OCI-LY3 (cell line): Measurements from ENCODE around the gene NOL12.

Source experiments
- H2AFZ ChIP-seq: fragments of 200-600, 300-600 bp; shearing (Covaris generic); 2 replicates; pipeline ENCODE4 v1.6.0; 2014; ENCODE audit warnings: antibody characterized with exemption, low read depth, low read length
- H3K27ac ChIP-seq: fragments of 200-600, 300-600 bp; sonication (generic); 2 replicates; pipeline ENCODE4 v1.5.1; 2014; ENCODE audit warnings: mild to moderate bottlenecking, low read length, moderate library complexity, mixed read lengths
- H3K27me3 ChIP-seq: fragments of 200-600, 300-600 bp; sonication (generic); 2 replicates; pipeline ENCODE4 v1.6.1; 2014; ENCODE audit warnings: low read depth, low read length, mixed read lengths
- H3K36me3 ChIP-seq: fragments of 200-600, 300-600 bp; sonication (generic); replicated peaks from 2 replicates; pipeline ENCODE3; 2014; ENCODE audit warnings: low read depth, low read length, mixed read lengths
- H3K4me1 ChIP-seq: fragments of 300-600, 200-600 bp; sonication (generic); 2 replicates; pipeline ENCODE4 v1.6.1; 2014; ENCODE audit warnings: low read length, mixed read lengths
- H3K4me2 ChIP-seq: fragments of 200-600, 300-600 bp; sonication (generic); 2 replicates; pipeline ENCODE4 v1.6.1; 2014; ENCODE audit warnings: low read length, mixed read lengths
- H3K4me3 ChIP-seq: fragments of 300-600, 200-600 bp; sonication (generic); 2 replicates; pipeline ENCODE4 v1.5.1; 2014; ENCODE audit warnings: antibody characterized with exemption, mild to moderate bottlenecking, low read length, moderate library complexity
- H3K79me2 ChIP-seq: fragments of 300-600, 200-600 bp; shearing (Covaris generic); 2 replicates; pipeline ENCODE4 v1.6.1; 2014; ENCODE audit warnings: mild to moderate bottlenecking, low read length, mixed read lengths
- H3K9ac ChIP-seq: fragments of 300-600, 200-600 bp; shearing (Covaris generic); 2 replicates; pipeline ENCODE4 v1.6.0; 2014; ENCODE audit warnings: mild to moderate bottlenecking, low read length, moderate library complexity
- H3K9me3 ChIP-seq: fragments of 200-600, 300-600 bp; shearing (Covaris generic); 2 replicates; pipeline ENCODE4 v1.6.1; 2014; ENCODE audit warnings: low read length, mixed read lengths; ENCODE audit not compliant: insufficient read depth
- H4K20me1 ChIP-seq: fragments of 200-600, 300-600 bp; sonication (generic); 2 replicates; pipeline ENCODE4 v1.6.1; 2016; ENCODE audit warnings: low read length, mixed read lengths; ENCODE audit not compliant: insufficient read depth
- CTCF ChIP-seq: fragments of 200-600, 300-600 bp; sonication (generic); IDR thresholded peaks from 2 replicates; pipeline ENCODE4 v1.5.1; 2014; ENCODE audit warnings: antibody characterized with exemption, low read length, low read depth
- EZH2phosphoT487 ChIP-seq: fragments of 200-600 bp; shearing (Covaris generic); IDR thresholded peaks from 2 replicates; pipeline ENCODE4 v1.6.1; 2018; ENCODE audit warnings: antibody characterized with exemption, mixed run types, low read depth

The NOL12 gene

GRCh38 chr22:37659897-37660708 lies 26.0 kb upstream of the NOL12 start:
- Histone ChIP-seq H3K4me1 (peaks cover 34% of the 10 kb centered on the region), H4K20me1 (peaks cover 40% of the 10 kb centered on the region), H3K9ac (peak overlapping the region; percentile 88), H3K27me3 (no peaks in the 10 kb centered on the region), H3K27ac (peak overlapping the region; percentile 41), H3K9me3 (no peaks in the 10 kb centered on the region), H2AFZ (no peak overlapping the region), H3K4me3 (peak overlapping the region; percentile 90), H3K36me3 (peaks cover 23% of the 10 kb centered on the region), H3K79me2 (peaks cover 63% of the 10 kb centered on the region), H3K4me2 (peak overlapping the region; percentile 97)
- no peak for TF ChIP-seq EZH2phosphoT487
- TF ChIP-seq CTCF: no peak

GRCh38 chr22:37660709-37661045 lies 25.5 kb upstream of the NOL12 start:
- peak overlapping the region; percentile 88; the same call in 1 of the 2 replicates for H3K9ac ChIP-seq
- peaks cover 34% of the 10 kb centered on the region for H3K4me1 ChIP-seq
- H3K27ac ChIP-seq: peak overlapping the region; percentile 41; the same call in 1 of the 2 replicates
- peaks cover 69% of the 10 kb centered on the region for H3K79me2 ChIP-seq
- H3K9me3 ChIP-seq: no peaks in the 10 kb centered on the region
- no peak for TF ChIP-seq EZH2phosphoT487
- TF ChIP-seq CTCF: no peak
- peak overlapping the region; percentile 97 for H3K4me2 ChIP-seq
- H2AFZ ChIP-seq: no peak overlapping the region
- H3K27me3 ChIP-seq: no peaks in the 10 kb centered on the region
- peaks cover 44% of the 10 kb centered on the region for H4K20me1 ChIP-seq
- peak overlapping the region; percentile 90 for H3K4me3 ChIP-seq
- H3K36me3 ChIP-seq: peaks cover 26% of the 10 kb centered on the region

GRCh38 chr22:37661160-37661924 lies 24.8 kb upstream of the NOL12 start:
- Histone ChIP-seq H3K4me1 (peaks cover 34% of the 10 kb centered on the region), H3K4me3 (peak overlapping the region; percentile 90; the same call in 1 of the 2 replicates), H3K36me3 (peaks cover 29% of the 10 kb centered on the region), H3K4me2 (peak overlapping the region; percentile 97), H2AFZ (no peak overlapping the region), H3K9ac (no peak overlapping the region), H3K27ac (no peak overlapping the region), H3K9me3 (no peaks in the 10 kb centered on the region), H3K27me3 (no peaks in the 10 kb centered on the region), H3K79me2 (peaks cover 75% of the 10 kb centered on the region), H4K20me1 (peaks cover 44% of the 10 kb centered on the region)
- TF ChIP-seq EZH2phosphoT487: no peak
- peak; percentile 43 for TF ChIP-seq CTCF

GRCh38 chr22:37662039-37662438 lies 24.1 kb upstream of the NOL12 start:
- peaks cover 34% of the 10 kb centered on the region for H3K4me1 ChIP-seq
- H3K36me3 ChIP-seq: peaks cover 35% of the 10 kb centered on the region
- no peak overlapping the region for H2AFZ ChIP-seq
- no peak for TF ChIP-seq CTCF
- TF ChIP-seq EZH2phosphoT487: no peak
- peak overlapping the region; percentile 12; the same call in 1 of the 2 replicates for H3K4me2 ChIP-seq
- H3K27me3 ChIP-seq: no peaks in the 10 kb centered on the region
- no peaks in the 10 kb centered on the region for H3K9me3 ChIP-seq
- peak overlapping the region; percentile 25 for H3K27ac ChIP-seq
- no peak overlapping the region for H3K4me3 ChIP-seq
- H3K79me2 ChIP-seq: peaks cover 80% of the 10 kb centered on the region
- no peak overlapping the region for H3K9ac ChIP-seq
- H4K20me1 ChIP-seq: peaks cover 44% of the 10 kb centered on the region
